ENCODE measurements around the gene PDRG1.
"Not testable (repeated sequence)": the region's sequence is repeated elsewhere in the genome, so short reads cannot be mapped to it uniquely, and the experiment has no call there.

PDRG1 gene

GRCh38 chr20:31966991-31967655 is 15.3 kb upstream of the PDRG1 start:
- DNase-seq, result no peak

- DNase-seq, result no peak
Observed at GRCh38 chr20:31963889-31964288, 12.0 kb upstream of the PDRG1 start.

GRCh38 chr20:31962761-31963160 is 10.9 kb upstream of the PDRG1 start:
- DNase-seq, result no peak

- DNase-seq, result no peak
Observed at GRCh38 chr20:31956556-31957526, 5.0 kb upstream of the PDRG1 start.

GRCh38 chr20:31954500-31954899 is 2.7 kb upstream of the PDRG1 start:
- no peak for DNase-seq

GRCh38 chr20:31953556-31954148 is 1.8 kb upstream of the PDRG1 start:
- no peak for DNase-seq

GRCh38 chr20:31951203-31951529 is 680 bp downstream of the PDRG1 start:
- no peak for DNase-seq

GRCh38 chr20:31949877-31950646 is 1.8 kb downstream of the PDRG1 start:
- DNase-seq, result no peak

GRCh38 chr20:31948008-31948407 is 3.8 kb downstream of the PDRG1 start:
- no peak for DNase-seq

- DNase-seq, result no peak
Observed at GRCh38 chr20:31945785-31946184, 6.1 kb downstream of the PDRG1 start.

- DNase-seq, result no peak
Observed at GRCh38 chr20:31945319-31945718, 6.5 kb downstream of the PDRG1 start.

- DNase-seq, result no peak
Observed at GRCh38 chr20:31943052-31943471, 8.8 kb downstream of the PDRG1 start.

GRCh38 chr20:31939661-31940060 is 12.2 kb downstream of the PDRG1 start:
- DNase-seq, result no peak

GRCh38 chr20:31937820-31938219 is 14.0 kb downstream of the PDRG1 start:
- DNase-seq, result no peak

- DNase-seq, result no peak
Observed at GRCh38 chr20:31936420-31936819, 15.4 kb downstream of the PDRG1 start.

- no peak for DNase-seq
Observed at GRCh38 chr20:31934968-31935764, 16.7 kb downstream of the PDRG1 start.

- DNase-seq, result no peak
Observed at GRCh38 chr20:31934491-31934890, 17.4 kb downstream of the PDRG1 start.

- no peak for DNase-seq
Observed at GRCh38 chr20:31933698-31934097, 18.1 kb downstream of the PDRG1 start.

GRCh38 chr20:31930779-31931178 is 21.1 kb downstream of the PDRG1 start:
- DNase-seq, result no peak

- DNase-seq, result not testable (repeated sequence)
Observed at GRCh38 chr20:31929631-31930030, 22.2 kb downstream of the PDRG1 start.

- DNase-seq, result no peak
Observed at GRCh38 chr20:31927627-31928159, 24.2 kb downstream of the PDRG1 start.

GRCh38 chr20:31926493-31926892 is 25.4 kb downstream of the PDRG1 start:
- no peak for DNase-seq

Data from CD4-positive, alpha-beta T cell treated with Interleukin-10 for 1 hour (primary cell).